Activated CD8-positive, alpha-beta T cell treated with anti-CD3 and anti-CD28 coated beads for 36 hours (primary cell): ENCODE data around the gene EHMT1. TPM values are rescaled to one million over a fixed set of nuclear protein-coding genes. Genes with fewer than 3 reads are reported as not detected.

ENCODE experiments used
- ATAC-seq: fragments of 200-7000 bp; cut with Tn5 transposase; one replicate; pipeline ENCODE4 v1.10.0; 2021; ENCODE audit warnings: mild to moderate bottlenecking, moderate library complexity
- CTCF ChIA-PET: fragments of 350-600 bp; sonication (Branson Sonifier 250); formaldehyde crosslinking; loops from one replicate; lab custom pipeline; 2021; ENCODE audit warnings: antibody characterized with exemption; lab: Charles Lee
- POLR2A ChIA-PET: fragments of 350-600 bp; sonication (Branson Sonifier 250); formaldehyde crosslinking; loops from one replicate; lab custom pipeline; 2021; ENCODE audit warnings: antibody characterized with exemption; lab: Charles Lee
- DNase-seq: peaks from one replicate; pipeline ENCODE4 v3.0.0-alpha.2; 2020
- H3K27ac Mint-ChIP-seq: one replicate; pipeline ENCODE4 v1.8.0; 2021; ENCODE audit warnings: mild to moderate bottlenecking, mixed read lengths
- H3K27me3 Mint-ChIP-seq: one replicate; pipeline ENCODE4 v1.8.0; 2021; ENCODE audit warnings: mixed read lengths
- H3K36me3 Mint-ChIP-seq: one replicate; pipeline ENCODE4 v1.8.0; 2021; ENCODE audit warnings: low read depth, mixed read lengths
- H3K4me1 Mint-ChIP-seq: one replicate; pipeline ENCODE4 v1.8.0; 2021; ENCODE audit warnings: low read depth, mixed read lengths
- H3K4me3 Mint-ChIP-seq: one replicate; pipeline ENCODE4 v1.8.0; 2021; ENCODE audit warnings: mild to moderate bottlenecking, moderate library complexity, mixed read lengths
- H3K9me3 Mint-ChIP-seq: one replicate; pipeline ENCODE4 v1.8.0; 2021; ENCODE audit warnings: mixed read lengths
- CTCF ChIP-seq: fragments of 200-600 bp; IDR thresholded peaks from one replicate; pipeline ENCODE4 v1.8.0; 2022; ENCODE audit warnings: antibody characterized with exemption, mild to moderate bottlenecking
- intact Hi-C: fragments of 100-400 bp; cut with micrococcal nuclease; formaldehyde crosslinking; loops from one replicate; pipeline ENCODE4 v1.10.0; 2022
- total RNA-seq, 2 experiments: library from RNA; stranded (reverse); gene quantifications; one replicate each; pipeline ENCODE4 v1.2.3, GENCODE V29; 2021

EHMT1 gene
- total RNA-seq, 2 experiments from 2014 or later, result 62.1 to 67.1 TPM

- peaks cover 52% of the 10 kb centered on the region for H3K4me1 Mint-ChIP-seq
- TF ChIP-seq CTCF, result no peak
- peaks cover 41% of the 10 kb centered on the region for H3K36me3 Mint-ChIP-seq
Measured at GRCh38 chr9:137646341-137646740, 27.5 kb downstream of the EHMT1 start.

GRCh38 chr9:137647096-137647714, 28.4 kb downstream of the EHMT1 start:
- DNase-seq, result no peak
- no peak for TF ChIP-seq CTCF
- Mint-ChIP-seq H3K4me1 (peaks cover 47% of the 10 kb centered on the region), H3K4me3 (no peak overlapping the region), H3K27me3 (no peaks in the 10 kb centered on the region), H3K27ac (peak overlapping the region; percentile 59), H3K9me3 (no peaks in the 10 kb centered on the region), H3K36me3 (peaks cover 41% of the 10 kb centered on the region)
- ChIA-PET POLR2A (interaction anchor here (1.8 kb wide), 1 partner anchor 9 kb away, joined by 6 read pairs; no protein-coding TSS in a partner anchor), CTCF (interaction anchor here (0.8 to 2.5 kb wide), 3 partner anchors 19 to 26 kb away, joined by 3 to 9 read pairs (median 3); no protein-coding TSS in a partner anchor)
- ATAC-seq, result peak; percentile 42
- intact Hi-C loops, result no loop called here

More at GRCh38 chr9:137646341-137646740, 27.5 kb downstream of the EHMT1 start:
- intact Hi-C loops, result no loop called here
- Mint-ChIP-seq H3K27ac (peak overlapping the region; percentile 13), H3K9me3 (no peaks in the 10 kb centered on the region), H3K4me3 (no peak overlapping the region), H3K27me3 (no peaks in the 10 kb centered on the region)
- DNase-seq (no peak), ATAC-seq (no peak)
- CTCF ChIA-PET, result interaction anchor here (1.1 to 2.5 kb wide), 2 partner anchors 20 to 27 kb away, joined by 3 to 9 read pairs; no protein-coding TSS in a partner anchor
- POLR2A ChIA-PET, result interaction anchor here (1.8 kb wide), 1 partner anchor 10 kb away, joined by 6 read pairs; no protein-coding TSS in a partner anchor

- DNase-seq (no peak), ATAC-seq (no peak)
- ChIA-PET CTCF (interaction anchor here (0.6 to 2.5 kb wide), 3 partner anchors 25 to 105 kb away, joined by 3 to 9 read pairs (median 3); no protein-coding TSS in a partner anchor), POLR2A (interaction anchor here (1.8 kb wide), 1 partner anchor 8 kb away, joined by 6 read pairs; no protein-coding TSS in a partner anchor)
- no peak for TF ChIP-seq CTCF
- H3K27me3 Mint-ChIP-seq, result no peaks in the 10 kb centered on the region
- H3K9me3 Mint-ChIP-seq, result no peaks in the 10 kb centered on the region
- intact Hi-C loops, result no loop called here
- H3K4me1 Mint-ChIP-seq, result peaks cover 45% of the 10 kb centered on the region
- H3K27ac Mint-ChIP-seq, result no peak overlapping the region
- H3K36me3 Mint-ChIP-seq, result peaks cover 46% of the 10 kb centered on the region
- no peak overlapping the region for H3K4me3 Mint-ChIP-seq
Measured at GRCh38 chr9:137648396-137648795, 29.6 kb downstream of the EHMT1 start.

GRCh38 chr9:137649553-137649952, 30.7 kb downstream of the EHMT1 start:
- Mint-ChIP-seq H3K4me1 (peaks cover 41% of the 10 kb centered on the region), H3K9me3 (no peaks in the 10 kb centered on the region), H3K27ac (no peak overlapping the region), H3K27me3 (no peaks in the 10 kb centered on the region), H3K36me3 (peaks cover 43% of the 10 kb centered on the region), H3K4me3 (no peak overlapping the region)
- ATAC-seq (no peak), DNase-seq (no peak)
- POLR2A ChIA-PET, result interaction anchor here (0.6 kb wide), 1 partner anchor 8 kb away, joined by 3 read pairs; no protein-coding TSS in a partner anchor
- CTCF ChIA-PET, result interaction anchor here (1.0 to 1.5 kb wide), 4 partner anchors 9 to 70 kb away, joined by 3 to 4 read pairs (median 4); no protein-coding TSS in a partner anchor
- intact Hi-C loops, result no loop called here
- TF ChIP-seq CTCF, result no peak

- intact Hi-C loops, result no loop called here
- POLR2A ChIA-PET, result interaction anchor here (0.6 kb wide), 1 partner anchor 8 kb away, joined by 3 read pairs; no protein-coding TSS in a partner anchor
- DNase-seq, result no peak
- peaks cover 38% of the 10 kb centered on the region for H3K4me1 Mint-ChIP-seq
- CTCF ChIA-PET, result interaction anchor here (0.7 to 1.5 kb wide), 4 partner anchors 14 to 71 kb away, joined by 3 to 4 read pairs (median 4); no protein-coding TSS in a partner anchor
- H3K4me3 Mint-ChIP-seq, result no peak overlapping the region
- ATAC-seq, result peak; percentile 30
- H3K27me3 Mint-ChIP-seq, result no peaks in the 10 kb centered on the region
- no peaks in the 10 kb centered on the region for H3K9me3 Mint-ChIP-seq
- H3K36me3 Mint-ChIP-seq, result peaks cover 47% of the 10 kb centered on the region
- TF ChIP-seq CTCF, result no peak
- no peak overlapping the region for H3K27ac Mint-ChIP-seq
Measured at GRCh38 chr9:137650259-137650658, 31.5 kb downstream of the EHMT1 start.
